ENCODE data around the gene RAD51B. TPM values are rescaled to one million over a fixed set of nuclear protein-coding genes. Genes with fewer than 3 reads are reported as not detected.

RAD51B gene
- total RNA-seq, 1 experiment from 2014 or later, result 14.2 TPM

- TF ChIP-seq ZNF425 (CRISPR knock-in tag; conservative IDR thresholded peaks at IDR 0.05), result no peak
- TF ChIP-seq KAT7 (CRISPR knock-in tag; IDR thresholded peaks at IDR 0.05; ENCODE audit: borderline replicate concordance), result no peak
- TF ChIP-seq E2F4 (CRISPR knock-in tag; IDR thresholded peaks at IDR 0.05; ENCODE audit: borderline replicate concordance, low read depth), result no peak
- no peak for TF ChIP-seq ZNF219 (CRISPR knock-in tag; IDR thresholded peaks at IDR 0.05; ENCODE audit: borderline replicate concordance)
- H3K27me3 Mint-ChIP-seq (ENCODE audit: low read depth), result no peaks in the 10 kb centered on the region; the same call in 1 of the 2 replicates
- H3K4me1 Mint-ChIP-seq, result no peaks in the 10 kb centered on the region
- H3K4me3 Mint-ChIP-seq, result no peak overlapping the region
- CTCF ChIA-PET, result no interaction called here
- ATAC-seq (no peak), DNase-seq (ENCODE audit: low spot score) (no peak)
- H3K9me3 Mint-ChIP-seq, result peaks cover 17% of the 10 kb centered on the region
- no peaks in the 10 kb centered on the region; the same call in 1 of the 2 replicates for H3K36me3 Mint-ChIP-seq
- no peak overlapping the region for H3K27ac Mint-ChIP-seq
- POLR2A ChIA-PET, result no interaction called here
Measured at GRCh38 chr14:68675233-68675577, 855.6 kb downstream of the RAD51B start.

- no peaks in the 10 kb centered on the region; the same call in 1 of the 2 replicates for H3K36me3 Mint-ChIP-seq
- H3K27ac Mint-ChIP-seq, result no peak overlapping the region
- H3K4me3 Mint-ChIP-seq, result no peak overlapping the region
- no peaks in the 10 kb centered on the region; the same call in 1 of the 2 replicates for H3K27me3 Mint-ChIP-seq (ENCODE audit: low read depth)
- H3K9me3 Mint-ChIP-seq, result peaks cover 17% of the 10 kb centered on the region
- H3K4me1 Mint-ChIP-seq, result peaks cover 6% of the 10 kb centered on the region
- ATAC-seq, result no peak
- CTCF ChIA-PET, result interaction anchor here (0.7 to 1.6 kb wide), 3 partner anchors 57 to 113 kb away, joined by 3 read pairs; no protein-coding TSS in a partner anchor
- POLR2A ChIA-PET, result no interaction called here
- DNase-seq (ENCODE audit: low spot score), result no peak
- TF ChIP-seq ZNF317 (CRISPR knock-in tag; IDR thresholded peaks at IDR 0.05; ENCODE audit: borderline replicate concordance, low read depth) (no peak), FOXP1 (CRISPR knock-in tag; IDR thresholded peaks at IDR 0.05; ENCODE audit: borderline replicate concordance) (no peak), RELA (CRISPR knock-in tag; IDR thresholded peaks at IDR 0.05; ENCODE audit: borderline replicate concordance) (no peak), MYBL2 (CRISPR knock-in tag; IDR thresholded peaks at IDR 0.05) (no peak), ZSCAN18 (CRISPR knock-in tag; IDR thresholded peaks at IDR 0.05) (no peak), ZNF232 (CRISPR knock-in tag; IDR thresholded peaks at IDR 0.05) (no peak), ATF6 (CRISPR knock-in tag; IDR thresholded peaks at IDR 0.05) (no peak), CREM (CRISPR knock-in tag; IDR thresholded peaks at IDR 0.05) (no peak), TEAD4 (CRISPR knock-in tag; IDR thresholded peaks at IDR 0.05) (no peak), NR1H2 (CRISPR knock-in tag; IDR thresholded peaks at IDR 0.05) (no peak), FOXP4 (CRISPR knock-in tag; IDR thresholded peaks at IDR 0.05) (no peak), FOXJ3 (CRISPR knock-in tag; IDR thresholded peaks at IDR 0.05; ENCODE audit: borderline replicate concordance) (no peak), ESRRA (CRISPR knock-in tag; IDR thresholded peaks at IDR 0.05; ENCODE audit: borderline replicate concordance) (no peak), ZNF219 (CRISPR knock-in tag; IDR thresholded peaks at IDR 0.05; ENCODE audit: borderline replicate concordance) (no peak), ZNF425 (CRISPR knock-in tag; conservative IDR thresholded peaks at IDR 0.05) (no peak), PRDM15 (CRISPR knock-in tag; IDR thresholded peaks at IDR 0.05) (no peak), ZNF416 (CRISPR knock-in tag; IDR thresholded peaks at IDR 0.05) (no peak), CREB1 (CRISPR knock-in tag; IDR thresholded peaks at IDR 0.05) (no peak)
Measured at GRCh38 chr14:68676511-68676943, 856.9 kb downstream of the RAD51B start.
